Retinal pigment epithelial cell (primary cell): ENCODE data around the gene TRIO.

ENCODE experiments used
- DNase-seq: peaks from one replicate; pipeline ENCODE4 v3.0.0-alpha.2; 2010; ENCODE audit warnings: low read depth
- H3K4me3 ChIP-seq: 2 replicates; pipeline ENCODE4 v1.5.1; 2011; ENCODE audit warnings: mild to moderate bottlenecking, low read length, control low read depth, moderate library complexity
- TF ChIP-seq, protein P1 (sequence below): conservative IDR thresholded peaks from 2 replicates; pipeline ENCODE4 v1.5.1; 2011; ENCODE audit warnings: low read depth, low read length, control low read depth, inconsistent platforms

Gene TRIO

DNA sequence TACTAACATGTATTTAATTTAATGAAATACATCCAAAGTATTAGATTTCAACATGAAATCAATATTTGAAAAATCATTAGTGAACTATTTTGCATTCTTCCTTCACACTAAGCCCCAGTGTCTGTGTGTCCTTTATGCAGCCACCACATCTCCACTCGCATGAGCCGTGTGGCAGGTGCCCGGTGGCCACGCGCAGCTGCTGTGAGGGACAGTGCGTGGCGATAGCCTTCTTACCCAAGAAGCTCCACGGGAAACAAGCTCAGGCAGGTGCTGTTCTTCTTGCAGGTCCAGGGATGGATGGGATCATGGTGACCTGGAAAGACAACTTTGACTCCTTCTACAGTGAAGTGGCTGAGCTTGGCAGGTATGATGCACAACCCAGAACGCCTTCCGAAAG lies 359.1 kb downstream of the TRIO start:
- TF ChIP-seq, protein P1, sequence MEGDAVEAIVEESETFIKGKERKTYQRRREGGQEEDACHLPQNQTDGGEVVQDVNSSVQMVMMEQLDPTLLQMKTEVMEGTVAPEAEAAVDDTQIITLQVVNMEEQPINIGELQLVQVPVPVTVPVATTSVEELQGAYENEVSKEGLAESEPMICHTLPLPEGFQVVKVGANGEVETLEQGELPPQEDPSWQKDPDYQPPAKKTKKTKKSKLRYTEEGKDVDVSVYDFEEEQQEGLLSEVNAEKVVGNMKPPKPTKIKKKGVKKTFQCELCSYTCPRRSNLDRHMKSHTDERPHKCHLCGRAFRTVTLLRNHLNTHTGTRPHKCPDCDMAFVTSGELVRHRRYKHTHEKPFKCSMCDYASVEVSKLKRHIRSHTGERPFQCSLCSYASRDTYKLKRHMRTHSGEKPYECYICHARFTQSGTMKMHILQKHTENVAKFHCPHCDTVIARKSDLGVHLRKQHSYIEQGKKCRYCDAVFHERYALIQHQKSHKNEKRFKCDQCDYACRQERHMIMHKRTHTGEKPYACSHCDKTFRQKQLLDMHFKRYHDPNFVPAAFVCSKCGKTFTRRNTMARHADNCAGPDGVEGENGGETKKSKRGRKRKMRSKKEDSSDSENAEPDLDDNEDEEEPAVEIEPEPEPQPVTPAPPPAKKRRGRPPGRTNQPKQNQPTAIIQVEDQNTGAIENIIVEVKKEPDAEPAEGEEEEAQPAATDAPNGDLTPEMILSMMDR = no peak
- DNase-seq = no peak
- no peak overlapping the region for H3K4me3 ChIP-seq

DNA sequence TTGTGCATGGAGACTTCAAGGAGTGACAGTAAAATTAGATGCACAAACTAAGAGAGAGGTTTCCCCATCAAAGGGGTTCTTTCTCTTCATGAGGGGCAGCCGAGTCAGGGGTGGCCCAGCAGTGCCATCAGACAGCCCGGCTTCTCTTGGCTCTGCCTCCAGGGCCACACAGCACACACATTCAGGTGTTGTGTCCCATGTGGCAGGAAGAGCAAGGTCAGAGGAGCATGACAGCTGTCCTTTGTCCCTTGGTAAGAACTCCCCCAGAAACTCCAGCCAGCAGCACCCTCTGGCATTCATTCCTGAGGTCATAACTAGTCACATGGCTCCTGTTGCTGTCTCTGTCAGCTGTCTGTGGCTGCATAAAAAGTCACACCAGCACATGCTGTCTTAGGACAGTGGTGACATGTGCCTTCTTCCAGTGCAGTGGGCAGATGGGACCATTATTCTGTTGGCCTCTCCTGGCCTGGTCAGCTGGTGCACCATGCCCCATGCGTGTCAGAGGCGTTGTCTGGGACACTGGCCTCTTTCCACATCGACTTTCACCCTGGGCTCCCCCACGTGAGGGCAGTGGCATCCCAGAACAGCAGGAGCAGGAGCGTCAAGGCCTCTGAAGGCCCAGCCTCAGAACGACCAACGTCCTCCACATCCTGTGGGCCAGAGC lies 360.0 kb downstream of the TRIO start:
- no peak overlapping the region for H3K4me3 ChIP-seq
- TF ChIP-seq, protein P1 = no peak
- DNase-seq = no peak

DNA sequence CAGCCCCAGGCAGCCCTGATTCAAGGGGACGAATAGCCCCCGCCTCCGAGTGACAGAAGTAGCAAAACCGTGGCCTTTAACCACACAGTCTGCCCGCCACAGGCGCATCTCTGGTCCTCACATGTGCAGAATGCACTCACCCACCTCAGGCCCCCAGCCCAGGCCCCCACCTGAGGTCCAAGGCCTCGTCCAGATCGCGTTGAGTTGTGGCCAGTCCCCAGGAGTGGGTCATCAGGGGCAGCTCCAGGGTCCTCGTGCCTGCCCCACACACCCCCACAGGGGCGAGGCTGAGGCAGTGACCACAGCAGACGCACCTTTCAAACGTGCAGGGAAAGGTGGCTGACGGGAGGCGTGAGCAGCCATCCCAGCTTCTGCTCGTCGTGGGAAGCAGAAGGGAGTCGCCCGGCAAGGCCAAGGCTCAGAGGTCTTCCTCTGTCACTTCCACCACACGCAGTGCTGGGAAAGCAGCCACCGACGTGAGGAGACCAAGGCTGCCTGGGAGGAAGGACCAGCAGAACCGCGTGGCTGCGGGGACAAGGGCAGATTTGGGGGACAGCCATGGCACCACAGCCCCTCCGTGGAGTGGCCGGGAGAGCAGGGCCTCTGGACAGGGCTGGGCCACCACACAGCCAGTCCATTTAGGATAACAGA lies 360.7 kb downstream of the TRIO start:
- TF ChIP-seq, protein P1 = no peak
- DNase-seq = no peak
- no peak overlapping the region for H3K4me3 ChIP-seq

DNA sequence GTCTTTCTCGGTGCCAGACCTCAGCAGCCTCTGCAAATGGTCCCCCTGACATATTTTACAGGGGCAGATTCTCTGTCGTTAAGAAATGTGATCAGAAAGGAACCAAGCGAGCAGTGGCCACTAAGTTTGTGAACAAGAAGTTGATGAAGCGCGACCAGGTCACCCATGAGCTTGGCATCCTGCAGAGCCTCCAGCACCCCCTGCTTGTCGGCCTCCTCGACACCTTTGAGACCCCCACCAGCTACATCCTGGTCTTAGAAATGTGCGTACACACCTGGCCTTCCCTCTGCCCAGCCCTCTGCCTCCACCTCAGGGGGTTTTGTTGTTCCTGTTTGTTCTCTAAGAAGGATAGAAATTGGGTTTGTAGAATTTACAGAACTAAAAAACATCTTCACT lies 361.2 kb downstream of the TRIO start:
- TF ChIP-seq, protein P1 = no peak
- no peak for DNase-seq
- no peak overlapping the region for H3K4me3 ChIP-seq

DNA sequence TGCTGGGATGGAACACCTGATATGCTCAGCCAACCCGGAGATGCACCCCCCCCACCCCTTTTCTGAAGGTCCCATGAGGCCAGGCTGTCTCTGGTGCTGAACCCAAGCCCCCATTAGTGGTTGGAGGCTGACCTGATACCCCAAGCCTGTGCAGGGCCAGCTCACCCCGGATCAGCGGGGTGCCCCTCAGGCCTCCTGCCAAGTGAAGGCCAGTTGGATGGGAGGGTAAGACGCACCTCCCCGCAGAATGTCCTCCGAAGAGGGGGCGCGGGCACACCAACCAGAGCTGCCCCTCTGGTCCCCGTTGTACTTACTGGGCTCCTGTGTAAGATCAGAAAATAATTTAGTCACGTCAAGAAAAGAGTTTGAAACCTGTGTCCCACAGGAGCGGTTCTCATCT lies 361.7 kb downstream of the TRIO start:
- H3K4me3 ChIP-seq = no peak overlapping the region
- TF ChIP-seq, protein P1 = no peak
- DNase-seq = no peak

DNA sequence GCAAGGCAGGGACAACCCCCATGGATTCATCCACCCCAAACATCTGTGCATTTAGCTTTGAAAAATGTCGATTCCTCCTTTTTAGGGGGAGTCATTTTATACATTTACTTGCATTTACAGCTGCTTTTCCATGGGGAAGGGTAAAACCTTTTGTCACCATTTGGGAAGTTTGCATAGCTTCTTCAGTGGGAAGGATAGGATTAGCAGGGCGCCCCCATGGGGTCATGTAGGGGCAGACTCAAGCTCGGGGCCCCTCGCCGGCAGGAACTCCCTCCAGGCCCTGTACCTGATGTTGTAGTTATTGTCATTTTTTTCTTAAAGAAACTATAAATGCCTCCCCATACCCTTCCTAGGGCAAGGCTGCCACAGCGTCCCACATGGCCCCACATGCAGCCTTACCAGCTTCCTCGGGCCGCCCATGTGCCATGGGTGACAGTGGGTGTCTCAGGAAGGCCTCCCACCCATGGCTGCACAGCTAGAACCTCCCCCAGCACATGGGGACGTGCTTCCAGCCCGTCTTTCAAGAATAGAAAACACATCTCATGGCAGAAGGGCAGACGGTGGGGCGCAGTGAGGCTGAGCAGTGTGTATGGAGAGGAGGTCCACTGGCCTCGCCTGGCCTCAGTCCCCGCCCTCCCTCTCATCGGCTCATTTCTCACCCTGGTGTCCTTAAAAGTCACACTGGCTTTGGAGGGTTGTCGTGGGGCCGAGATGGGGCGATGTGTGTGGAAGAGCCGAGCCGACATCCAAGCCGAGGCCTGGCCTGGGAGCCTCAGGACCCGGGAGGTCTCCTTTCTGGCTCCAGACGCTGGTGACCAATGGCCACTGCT lies 362.4 kb downstream of the TRIO start:
- TF ChIP-seq, protein P1 = peak; percentile 21
- no peak for DNase-seq
- H3K4me3 ChIP-seq = no peak overlapping the region
